ENCODE results near the gene BTG4.

- no peak for TF ChIP-seq CTCF (IDR thresholded peaks at IDR 0.05; ENCODE audit: low read depth, low read length)
- no peak for TF ChIP-seq EZH2phosphoT487 (IDR thresholded peaks at IDR 0.05; ENCODE audit: low read depth)
Observed at GRCh38 chr11:111557425-111558111, 45.4 kb upstream of the BTG4 start.
